Upper lobe of left lung (tissue), 6 donors: Measurements from ENCODE around the gene METAP2. TPM values are rescaled to one million over a fixed set of nuclear protein-coding genes. Genes with fewer than 3 reads are reported as not detected.

Source experiments
- ATAC-seq, 2 donors: fragments of 200-7000 bp; cut with Tn5 transposase; one replicate each; pipeline ENCODE4 v1.9.1; 2022; ENCODE audit warnings: mild to moderate bottlenecking in 2 of 2, moderate library complexity in 2 of 2; ENCODE audit not compliant: low FRiP score in 2 of 2
- DNase-seq, 2 donors: peaks; one replicate each; pipeline ENCODE4 v3.0.0-alpha.2; 2019 to 2020
- H3K27ac ChIP-seq, 4 donors: fragments of 200-600 bp; sonication (generic); one replicate each; pipeline ENCODE4 v1.5.1; 2016 to 2019
- H3K27me3 ChIP-seq, 4 donors: fragments of 200-600 bp; sonication (generic); one replicate each; pipeline ENCODE4 v1.5.1; 2017 to 2019
- H3K36me3 ChIP-seq, 4 donors: fragments of 200-600 bp; sonication (generic); one replicate each; pipeline ENCODE4 v1.5.1; 2016 to 2019
- H3K4me1 ChIP-seq, 4 donors: fragments of 200-600 bp; sonication (generic); one replicate each; pipeline ENCODE4 v1.5.1; 2018 to 2019
- H3K4me3 ChIP-seq, 4 donors: fragments of 200-600 bp; sonication (generic); one replicate each; pipeline ENCODE4 v1.5.1; 2017 to 2019; ENCODE audit warnings: mild to moderate bottlenecking in 2 of 4, moderate library complexity in 1 of 4
- H3K9me3 ChIP-seq, 4 donors: fragments of 200-600 bp; sonication (generic); one replicate each; pipeline ENCODE4 v1.5.1; 2018 to 2019
- CTCF ChIP-seq, 6 experiments: fragments of 450-650 bp in 4 of 6; fragments of 200-600 bp in 2 of 6; sonication (generic) in 2 of 6; IDR thresholded peaks; one replicate each; pipeline ENCODE4 v1.5.1; 2016 to 2019; ENCODE audit warnings: antibody characterized with exemption in 6 of 6
- EP300 ChIP-seq, 4 donors: sonication (generic); formaldehyde crosslinking; IDR thresholded peaks; one replicate each; pipeline ENCODE4 v1.5.1; 2017; ENCODE audit warnings: antibody characterized with exemption in 4 of 4, control low read depth in 2 of 4
- POLR2A ChIP-seq, 4 donors: fragments of 450-650 bp; IDR thresholded peaks; one replicate each; pipeline ENCODE4 v1.5.1; 2016 to 2017; ENCODE audit warnings: antibody characterized with exemption in 4 of 4, mild to moderate bottlenecking in 2 of 4
- POLR2AphosphoS5 ChIP-seq, 2 donors: sonication (generic); formaldehyde crosslinking; IDR thresholded peaks; one replicate each; pipeline ENCODE4 v1.5.1; 2017; ENCODE audit warnings: antibody characterized with exemption in 2 of 2
- WGBS, 2 donors: methylation state at CpG; one replicate each; pipeline ENCODE4 v1.1.5; 2017 to 2018; 5-methylcytosine and 5-hydroxymethylcytosine counted together
- total RNA-seq, 6 donors: library from RNA; depleted of rRNA in 4 of 6; stranded (reverse); fragments of >200 nt in 4 of 6; gene quantifications; one replicate each; pipeline versions ENCODE4 v1.1.0 to v1.2.1, GENCODE V29; 2016 to 2021
- donor health status: DM: no; HTN: no; CAD: no; lungs with moderate emphysema.
- donor health status: DM: no; HTN: yes; CAD: no; lungs with severe emphysema.

The METAP2 gene
- total RNA-seq, 6 donors from 2014 or later = 44.0 to 75.0 (median 50.3) TPM

- Histone ChIP-seq H3K4me3 (no peak overlapping the region), H3K4me1 (peaks cover 0 to 6% (median 4%) of the 10 kb centered on the region in 4 donors), H3K27ac (no peak overlapping the region), H3K9me3 (no peaks in the 10 kb centered on the region), H3K36me3 (no peaks in the 10 kb centered on the region), H3K27me3 (no peaks in the 10 kb centered on the region)
- TF ChIP-seq POLR2AphosphoS5 (IDR thresholded peaks at IDR 0.05) (no peak), CTCF (IDR thresholded peaks at IDR 0.05) (no peak), EP300 (IDR thresholded peaks at IDR 0.05) (no peak), POLR2A (IDR thresholded peaks at IDR 0.05) (no peak)
- 76 to 82% methylated on average over 4 of the region's 4 CpGs for WGBS, 2 donors
- ATAC-seq (no peak), DNase-seq (no peak)
Observed at GRCh38 chr12:95538006-95538405, 64.1 kb downstream of the METAP2 start.

- Histone ChIP-seq H3K9me3 (no peaks in the 10 kb centered on the region), H3K4me3 (no peak overlapping the region), H3K27ac (no peak overlapping the region), H3K36me3 (no peaks in the 10 kb centered on the region), H3K4me1 (peaks cover 0 to 6% (median 4%) of the 10 kb centered on the region in 4 donors), H3K27me3 (no peaks in the 10 kb centered on the region)
- ATAC-seq (no peak), DNase-seq (no peak)
- WGBS, 2 donors = 79 to 83% methylated on average over 5 of the region's 5 CpGs
- TF ChIP-seq EP300 (IDR thresholded peaks at IDR 0.05) = no peak
- no peak for TF ChIP-seq CTCF (IDR thresholded peaks at IDR 0.05)
- TF ChIP-seq POLR2AphosphoS5 (IDR thresholded peaks at IDR 0.05) = no peak
- no peak for TF ChIP-seq POLR2A (IDR thresholded peaks at IDR 0.05)
Observed at GRCh38 chr12:95538656-95539055, 64.7 kb downstream of the METAP2 start.

- peaks cover 0 to 3% (median 1%) of the 10 kb centered on the region in 4 donors for H3K4me1 ChIP-seq
- DNase-seq (no peak), ATAC-seq (no peak)
- WGBS, 2 donors = 86 to 92% methylated on average over 7 of the region's 7 CpGs
- no peaks in the 10 kb centered on the region for H3K27me3 ChIP-seq
- no peaks in the 10 kb centered on the region for H3K36me3 ChIP-seq
- H3K4me3 ChIP-seq = no peak overlapping the region
- H3K27ac ChIP-seq = no peak overlapping the region
- no peaks in the 10 kb centered on the region for H3K9me3 ChIP-seq
- no peak for TF ChIP-seq EP300 (IDR thresholded peaks at IDR 0.05)
- TF ChIP-seq POLR2AphosphoS5 (IDR thresholded peaks at IDR 0.05) = no peak
- no peak for TF ChIP-seq POLR2A (IDR thresholded peaks at IDR 0.05)
- TF ChIP-seq CTCF (IDR thresholded peaks at IDR 0.05) = no peak
Observed at GRCh38 chr12:95541436-95541835, 67.5 kb downstream of the METAP2 start.

GRCh38 chr12:95543305-95543704, 69.4 kb downstream of the METAP2 start:
- Histone ChIP-seq H3K4me3 (no peak overlapping the region), H3K36me3 (no peaks in the 10 kb centered on the region), H3K9me3 (no peaks in the 10 kb centered on the region), H3K27ac (no peak overlapping the region), H3K4me1 (peaks cover 3 to 16% (median 6%) of the 10 kb centered on the region in 4 donors), H3K27me3 (peaks cover 0 to 3% (median under 1%) of the 10 kb centered on the region in 4 donors)
- ATAC-seq (no peak), DNase-seq (no peak)
- 95 to 97% methylated on average over 7 of the region's 7 CpGs for WGBS, 2 donors
- TF ChIP-seq CTCF (IDR thresholded peaks at IDR 0.05) (no peak), EP300 (IDR thresholded peaks at IDR 0.05) (no peak), POLR2A (IDR thresholded peaks at IDR 0.05) (no peak), POLR2AphosphoS5 (IDR thresholded peaks at IDR 0.05) (no peak)

GRCh38 chr12:95544756-95545155, 70.8 kb downstream of the METAP2 start:
- H3K4me3 ChIP-seq = no peak overlapping the region
- ATAC-seq (no peak), DNase-seq (no peak)
- peaks cover 0 to 7% (median 2%) of the 10 kb centered on the region in 4 donors for H3K9me3 ChIP-seq
- no peak for TF ChIP-seq POLR2A (IDR thresholded peaks at IDR 0.05)
- H3K4me1 ChIP-seq = peaks cover 4 to 26% (median 7%) of the 10 kb centered on the region in 4 donors
- no peak overlapping the region for H3K27ac ChIP-seq
- WGBS, 2 donors = 54 to 55% methylated on average over 3 of the region's 3 CpGs
- no peaks in the 10 kb centered on the region for H3K36me3 ChIP-seq
- peaks cover 0 to 12% (median 4%) of the 10 kb centered on the region in 4 donors for H3K27me3 ChIP-seq
